ENCODE measurements around the gene HSPA9.

Gene HSPA9

GRCh38 chr5:138542180-138542955 is 32.8 kb downstream of the HSPA9 start:
- peaks cover 57 to 67% of the 10 kb centered on the region in 2 experiments for H3K4me1 ChIP-seq (ENCODE audit: control insufficient read depth in 1 of 2, insufficient read depth in 1 of 2, low read depth in 1 of 2, low read length in 1 of 2)
- peak overlapping the region; percentile 99 for H3K27ac ChIP-seq
- H3K9me3 ChIP-seq = no peaks in the 10 kb centered on the region
- TF ChIP-seq CTCF (IDR thresholded peaks at IDR 0.05) = no peak
- peaks cover 7% of the 10 kb centered on the region for H3K36me3 ChIP-seq
- peak overlapping the region; percentile 86 to 95 for H3K4me3 ChIP-seq (ENCODE audit: low read depth in 1 of 2, low read length in 1 of 2)
- H3K27me3 ChIP-seq = no peaks in the 10 kb centered on the region

GRCh38 chr5:138541511-138542179 is 33.6 kb downstream of the HSPA9 start:
- peak overlapping the region; percentile 86 to 95 for H3K4me3 ChIP-seq (ENCODE audit: low read depth in 1 of 2, low read length in 1 of 2)
- no peaks in the 10 kb centered on the region for H3K27me3 ChIP-seq
- peaks cover 58 to 72% of the 10 kb centered on the region in 2 experiments for H3K4me1 ChIP-seq (ENCODE audit: control insufficient read depth in 1 of 2, insufficient read depth in 1 of 2, low read depth in 1 of 2, low read length in 1 of 2)
- H3K36me3 ChIP-seq = peaks cover 7% of the 10 kb centered on the region
- H3K9me3 ChIP-seq = no peaks in the 10 kb centered on the region
- no peak for TF ChIP-seq CTCF (IDR thresholded peaks at IDR 0.05)
- H3K27ac ChIP-seq = peak overlapping the region; percentile 99

DNA sequence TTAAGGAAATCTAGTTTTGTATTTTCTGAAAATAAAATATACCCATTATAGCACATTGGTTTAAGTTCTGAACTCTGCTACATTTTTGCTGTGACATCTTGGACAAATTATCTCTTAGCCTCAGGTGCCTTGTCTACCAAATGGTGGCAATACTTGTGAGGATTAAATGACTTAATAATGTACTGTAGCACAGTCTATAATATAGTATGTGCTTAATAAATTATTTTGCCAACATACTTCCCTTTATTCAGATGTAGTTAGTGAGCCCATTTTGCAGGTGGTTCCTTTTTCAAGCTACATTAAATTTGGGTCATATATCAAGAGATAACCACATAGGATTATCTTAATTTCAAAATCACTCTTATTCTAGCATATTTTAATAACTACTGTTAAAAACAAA is 35.4 kb downstream of the HSPA9 start:
- Histone ChIP-seq H3K27ac (peak overlapping the region; percentile 99), H3K4me1 (ENCODE audit: control insufficient read depth in 1 of 2, insufficient read depth in 1 of 2, low read depth in 1 of 2, low read length in 1 of 2) (peaks cover 71 to 77% of the 10 kb centered on the region in 2 experiments), H3K4me3 (ENCODE audit: low read depth in 1 of 2, low read length in 1 of 2) (no peak overlapping the region), H3K9me3 (no peaks in the 10 kb centered on the region), H3K36me3 (peaks cover 7% of the 10 kb centered on the region), H3K27me3 (no peaks in the 10 kb centered on the region)
- no peak for TF ChIP-seq CTCF (IDR thresholded peaks at IDR 0.05)

DNA sequence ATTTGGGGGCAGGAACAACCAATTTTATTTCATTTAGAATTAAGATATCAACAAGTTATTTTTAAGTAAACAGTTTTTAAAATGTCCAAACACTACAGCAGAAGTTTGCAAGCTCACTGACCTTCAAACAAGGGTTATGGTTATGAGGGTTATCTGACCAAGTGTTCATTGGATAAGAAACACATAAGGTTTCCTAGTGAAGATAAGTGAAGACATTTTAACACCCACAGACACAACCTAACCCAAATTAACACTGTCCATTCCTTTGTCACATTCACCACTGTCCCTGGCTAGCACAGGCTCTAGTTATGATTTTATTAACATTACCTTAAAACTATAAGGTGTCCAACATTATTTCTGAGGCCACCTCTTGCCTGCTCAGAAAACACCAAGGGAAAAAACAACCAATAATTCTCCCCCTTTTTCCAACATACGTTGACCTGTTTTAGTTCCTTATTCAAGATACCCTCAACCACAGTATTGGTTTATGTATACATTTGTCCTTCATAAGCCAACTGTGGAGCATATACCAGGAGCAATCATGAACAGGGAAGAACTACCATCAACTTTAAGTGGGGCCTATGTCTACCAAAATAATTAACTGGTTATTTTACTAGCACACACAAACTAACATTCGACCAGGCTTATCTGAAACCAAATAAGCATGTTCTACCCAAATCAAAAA is 36.1 kb downstream of the HSPA9 start:
- Histone ChIP-seq H3K27me3 (no peaks in the 10 kb centered on the region), H3K36me3 (peaks cover 7% of the 10 kb centered on the region), H3K4me3 (ENCODE audit: low read depth in 1 of 2, low read length in 1 of 2) (no peak overlapping the region), H3K27ac (peak overlapping the region; percentile 99), H3K4me1 (ENCODE audit: control insufficient read depth in 1 of 2, insufficient read depth in 1 of 2, low read depth in 1 of 2, low read length in 1 of 2) (peaks cover 71 to 76% of the 10 kb centered on the region in 2 experiments), H3K9me3 (no peaks in the 10 kb centered on the region)
- no peak for TF ChIP-seq CTCF (IDR thresholded peaks at IDR 0.05)

DNA sequence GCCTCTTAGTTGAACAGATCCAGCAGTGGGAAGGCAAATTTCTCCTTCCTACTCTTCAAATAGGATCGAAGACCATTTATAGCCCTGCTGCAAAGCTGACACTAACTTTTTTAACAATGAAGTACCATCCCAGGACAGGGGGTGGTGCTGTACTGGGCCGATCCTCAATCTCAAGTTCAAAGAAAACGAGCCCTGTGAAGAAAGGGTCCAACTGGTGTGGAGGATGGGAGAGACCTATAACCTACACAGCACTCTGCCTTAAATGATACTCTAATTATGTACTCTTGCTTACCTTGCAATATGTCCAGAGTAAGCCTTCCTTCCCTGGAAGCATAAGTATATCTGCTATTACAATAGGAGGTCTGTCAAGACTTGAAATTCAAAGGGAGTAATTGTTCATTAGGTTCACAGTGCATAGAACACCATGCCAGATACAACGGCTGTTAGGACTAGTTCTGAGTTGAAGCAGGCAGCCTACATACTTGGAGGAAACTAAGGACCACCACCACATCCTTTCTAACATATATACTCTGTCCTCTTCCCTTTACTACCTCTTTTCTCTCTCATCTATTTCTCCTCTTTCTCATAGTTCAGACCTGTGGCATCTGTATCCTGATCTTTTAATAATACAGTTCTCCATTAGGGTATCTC is 38.4 kb downstream of the HSPA9 start:
- no peak for TF ChIP-seq CTCF (IDR thresholded peaks at IDR 0.05)
- peaks cover 80 to 86% of the 10 kb centered on the region in 2 experiments for H3K4me1 ChIP-seq (ENCODE audit: control insufficient read depth in 1 of 2, insufficient read depth in 1 of 2, low read depth in 1 of 2, low read length in 1 of 2)
- H3K27ac ChIP-seq = peak overlapping the region; percentile 43
- no peaks in the 10 kb centered on the region for H3K27me3 ChIP-seq
- H3K9me3 ChIP-seq = no peaks in the 10 kb centered on the region
- H3K4me3 ChIP-seq (ENCODE audit: low read depth in 1 of 2, low read length in 1 of 2) = no peak overlapping the region
- peaks cover 7% of the 10 kb centered on the region for H3K36me3 ChIP-seq

All from neutrophil (primary cell).